ENCODE data around the gene TMEM247.

Gene TMEM247

DNA sequence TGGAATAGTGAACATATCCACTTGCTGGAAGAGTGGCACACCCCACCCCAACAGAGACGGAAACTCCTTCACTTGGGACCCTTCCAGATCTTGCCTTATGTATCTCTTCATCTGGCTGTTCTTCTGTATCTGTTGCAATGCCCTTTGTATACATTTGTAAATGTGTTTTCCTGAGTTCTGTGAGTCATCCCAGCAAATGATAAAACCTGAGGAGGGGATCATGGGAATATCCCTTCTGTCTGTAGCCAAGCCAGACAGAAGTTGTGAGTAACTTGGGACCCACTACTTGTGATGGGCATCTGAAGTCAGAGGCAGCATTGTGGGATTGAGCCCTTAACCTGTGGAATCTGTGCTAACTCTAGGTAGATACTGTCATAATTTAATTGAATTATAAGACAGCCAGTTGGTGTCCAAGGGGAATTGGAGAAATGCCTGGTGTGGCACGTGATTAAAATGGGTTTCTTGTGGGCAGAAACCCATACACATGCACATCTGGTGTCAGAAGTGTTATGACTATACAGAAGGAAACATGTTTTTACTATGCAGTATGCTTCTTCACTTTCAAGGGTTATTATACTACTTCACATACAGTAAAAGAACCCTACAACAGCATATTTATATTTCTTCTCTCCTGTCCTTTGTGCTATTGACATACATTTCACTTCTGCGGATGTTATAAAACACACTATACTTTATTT lies 32.3 kb upstream of the TMEM247 start:
- Histone ChIP-seq H3K9me3 (ENCODE audit: control insufficient read depth, insufficient read depth, low read length) (no peaks in the 10 kb centered on the region), H3K36me3 (ENCODE audit: insufficient read depth, low read length) (no peaks in the 10 kb centered on the region), H3K9ac (ENCODE audit: low read depth, low read length) (no peak overlapping the region), H3K4me1 (ENCODE audit: insufficient read depth, low read length) (no peaks in the 10 kb centered on the region)

DNA sequence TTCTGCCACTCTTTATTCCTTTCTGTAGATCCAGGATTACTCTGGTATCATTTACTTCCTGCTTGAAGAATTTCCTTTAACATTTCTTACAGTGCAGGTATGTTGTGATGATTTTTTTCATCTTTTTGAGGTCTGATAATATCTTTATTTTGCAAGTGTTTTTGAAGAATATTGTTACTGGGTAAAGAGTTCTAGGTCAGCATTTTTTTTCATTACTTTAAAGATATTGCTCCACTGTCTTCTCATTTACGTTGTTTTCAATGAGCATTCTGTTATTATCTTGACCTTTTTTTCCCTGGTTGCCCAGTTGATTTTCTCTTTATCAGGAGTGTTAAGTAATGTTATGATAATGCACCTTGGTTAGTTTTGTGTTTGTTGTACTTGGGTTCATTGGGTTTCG lies 31.7 kb upstream of the TMEM247 start:
- Histone ChIP-seq H3K9ac (ENCODE audit: low read depth, low read length) (no peak overlapping the region), H3K9me3 (ENCODE audit: control insufficient read depth, insufficient read depth, low read length) (no peaks in the 10 kb centered on the region), H3K36me3 (ENCODE audit: insufficient read depth, low read length) (no peaks in the 10 kb centered on the region), H3K4me1 (ENCODE audit: insufficient read depth, low read length) (no peaks in the 10 kb centered on the region)

- no peaks in the 10 kb centered on the region for H3K4me1 ChIP-seq (ENCODE audit: insufficient read depth, low read length)
- no peak overlapping the region for H3K9ac ChIP-seq (ENCODE audit: low read depth, low read length)
- H3K36me3 ChIP-seq (ENCODE audit: insufficient read depth, low read length): no peaks in the 10 kb centered on the region
- no peaks in the 10 kb centered on the region for H3K9me3 ChIP-seq (ENCODE audit: control insufficient read depth, insufficient read depth, low read length)
Observed at GRCh38 chr2:46448111-46448510, 31.3 kb upstream of the TMEM247 start.

DNA sequence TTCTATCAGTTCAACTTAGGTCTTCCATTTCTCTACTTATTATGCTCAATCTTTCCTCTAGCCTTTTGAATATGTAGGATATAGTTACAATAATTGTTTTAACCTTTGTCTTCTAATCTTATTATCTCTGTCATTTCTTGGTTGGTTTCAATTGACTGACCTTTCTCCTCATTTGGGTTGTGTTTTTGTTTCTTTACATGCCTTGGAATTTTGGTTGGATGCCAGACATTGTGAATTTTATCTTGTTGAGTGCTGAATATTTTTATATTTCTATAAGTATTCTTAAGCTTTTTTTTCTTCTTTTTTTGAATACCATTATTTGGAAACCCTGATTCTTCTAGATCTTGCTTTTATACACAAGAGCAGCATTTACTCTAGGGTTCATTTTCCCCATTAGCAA lies 30.7 kb upstream of the TMEM247 start:
- Histone ChIP-seq H3K9me3 (ENCODE audit: control insufficient read depth, insufficient read depth, low read length) (no peaks in the 10 kb centered on the region), H3K9ac (ENCODE audit: low read depth, low read length) (no peak overlapping the region), H3K4me1 (ENCODE audit: insufficient read depth, low read length) (no peaks in the 10 kb centered on the region), H3K36me3 (ENCODE audit: insufficient read depth, low read length) (no peaks in the 10 kb centered on the region)

DNA sequence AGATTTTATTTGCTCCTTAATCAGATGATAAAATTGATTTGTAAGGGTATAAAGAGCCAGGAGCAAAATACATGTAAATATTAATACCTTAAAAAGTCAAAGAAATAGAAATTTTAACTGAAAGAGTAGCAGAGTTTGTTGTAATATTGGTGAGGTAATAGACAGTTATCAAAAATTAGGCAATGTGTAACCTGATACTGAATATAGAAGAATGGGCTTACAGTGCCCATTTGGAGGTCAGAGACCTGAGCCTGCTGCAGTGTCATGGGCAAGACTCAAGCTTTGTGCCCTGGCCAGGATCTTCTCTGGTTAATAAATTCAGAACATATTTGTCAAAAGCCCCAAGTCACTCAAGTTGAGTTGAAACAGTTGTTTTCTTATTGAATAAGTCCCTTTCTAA lies 29.7 kb upstream of the TMEM247 start:
- H3K36me3 ChIP-seq (ENCODE audit: insufficient read depth, low read length): no peaks in the 10 kb centered on the region
- H3K9ac ChIP-seq (ENCODE audit: low read depth, low read length): no peak overlapping the region
- no peaks in the 10 kb centered on the region for H3K4me1 ChIP-seq (ENCODE audit: insufficient read depth, low read length)
- H3K9me3 ChIP-seq (ENCODE audit: control insufficient read depth, insufficient read depth, low read length): no peaks in the 10 kb centered on the region

GRCh38 chr2:46451131-46451711 lies 28.1 kb upstream of the TMEM247 start:
- Histone ChIP-seq H3K36me3 (ENCODE audit: insufficient read depth, low read length) (no peaks in the 10 kb centered on the region), H3K4me1 (ENCODE audit: insufficient read depth, low read length) (no peaks in the 10 kb centered on the region), H3K9ac (ENCODE audit: low read depth, low read length) (no peak overlapping the region), H3K9me3 (ENCODE audit: control insufficient read depth, insufficient read depth, low read length) (no peaks in the 10 kb centered on the region)

DNA sequence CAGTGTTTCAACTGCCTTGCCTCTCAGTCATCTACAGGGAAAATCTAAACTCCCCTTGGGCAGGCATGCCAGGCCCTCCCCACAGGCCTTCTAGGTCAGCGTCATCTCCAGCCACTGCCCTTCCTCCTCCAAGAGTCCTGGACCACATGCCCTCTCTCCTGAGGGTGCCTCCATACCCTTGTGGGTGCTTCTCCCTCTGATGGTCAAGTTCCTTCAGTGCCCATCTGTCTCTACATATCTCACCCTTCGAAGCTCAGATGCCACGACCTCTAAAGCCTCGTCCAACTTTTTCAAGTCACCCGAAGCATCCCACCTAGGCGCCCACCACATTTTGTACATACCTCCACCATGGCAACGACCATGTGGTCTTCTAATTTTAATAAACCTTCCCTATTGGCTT lies 22.6 kb upstream of the TMEM247 start:
- no peak overlapping the region for H3K9ac ChIP-seq (ENCODE audit: low read depth, low read length)
- H3K4me1 ChIP-seq (ENCODE audit: insufficient read depth, low read length): peaks cover 5% of the 10 kb centered on the region; the same call in 1 of the 2 replicates
- H3K9me3 ChIP-seq (ENCODE audit: control insufficient read depth, insufficient read depth, low read length): no peaks in the 10 kb centered on the region
- H3K36me3 ChIP-seq (ENCODE audit: insufficient read depth, low read length): no peaks in the 10 kb centered on the region

DNA sequence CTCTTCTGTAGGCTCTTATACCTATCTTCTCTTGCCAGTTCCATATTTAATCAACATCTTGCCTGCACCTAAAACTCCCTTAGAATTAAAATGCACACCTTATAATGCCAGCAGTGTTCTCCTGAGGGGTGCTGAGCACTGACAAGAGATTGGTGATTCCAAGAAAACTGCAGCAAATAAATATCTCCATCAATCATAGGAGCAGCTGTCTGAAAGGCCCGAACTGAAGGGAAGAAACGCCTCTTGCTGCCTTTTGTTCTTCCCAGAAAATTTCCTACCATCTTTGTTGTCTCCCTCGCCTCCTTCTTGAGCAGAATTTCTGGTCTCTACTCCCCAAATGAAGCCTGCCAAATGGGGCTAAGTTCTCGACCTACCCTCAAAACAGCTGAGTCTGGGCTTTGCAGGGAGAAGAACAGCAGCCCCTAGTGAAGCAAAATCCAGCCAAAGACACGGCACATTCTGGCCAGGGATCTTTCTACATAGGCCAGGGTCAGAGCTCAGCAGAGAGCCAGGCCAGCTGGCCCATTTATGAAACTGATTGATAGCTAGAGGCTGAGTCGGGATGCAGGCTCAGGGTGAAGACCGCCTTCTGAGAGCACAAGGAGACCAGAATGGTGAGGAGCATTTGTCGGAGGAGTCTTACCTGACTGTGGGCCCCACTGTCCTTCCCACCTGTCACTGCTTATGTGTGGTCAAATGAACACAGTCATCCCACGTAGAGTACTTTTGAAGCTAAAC lies 20.4 kb upstream of the TMEM247 start:
- no peaks in the 10 kb centered on the region for H3K9me3 ChIP-seq (ENCODE audit: control insufficient read depth, insufficient read depth, low read length)
- H3K9ac ChIP-seq (ENCODE audit: low read depth, low read length): no peak overlapping the region
- no peaks in the 10 kb centered on the region for H3K36me3 ChIP-seq (ENCODE audit: insufficient read depth, low read length)
- H3K4me1 ChIP-seq (ENCODE audit: insufficient read depth, low read length): peaks cover 5% of the 10 kb centered on the region; the same call in 1 of the 2 replicates

GRCh38 chr2:46459694-46460093 lies 19.7 kb upstream of the TMEM247 start:
- Histone ChIP-seq H3K36me3 (ENCODE audit: insufficient read depth, low read length) (no peaks in the 10 kb centered on the region), H3K9me3 (ENCODE audit: control insufficient read depth, insufficient read depth, low read length) (no peaks in the 10 kb centered on the region), H3K9ac (ENCODE audit: low read depth, low read length) (no peak overlapping the region), H3K4me1 (ENCODE audit: insufficient read depth, low read length) (peaks cover 5% of the 10 kb centered on the region; the same call in 1 of the 2 replicates)

DNA sequence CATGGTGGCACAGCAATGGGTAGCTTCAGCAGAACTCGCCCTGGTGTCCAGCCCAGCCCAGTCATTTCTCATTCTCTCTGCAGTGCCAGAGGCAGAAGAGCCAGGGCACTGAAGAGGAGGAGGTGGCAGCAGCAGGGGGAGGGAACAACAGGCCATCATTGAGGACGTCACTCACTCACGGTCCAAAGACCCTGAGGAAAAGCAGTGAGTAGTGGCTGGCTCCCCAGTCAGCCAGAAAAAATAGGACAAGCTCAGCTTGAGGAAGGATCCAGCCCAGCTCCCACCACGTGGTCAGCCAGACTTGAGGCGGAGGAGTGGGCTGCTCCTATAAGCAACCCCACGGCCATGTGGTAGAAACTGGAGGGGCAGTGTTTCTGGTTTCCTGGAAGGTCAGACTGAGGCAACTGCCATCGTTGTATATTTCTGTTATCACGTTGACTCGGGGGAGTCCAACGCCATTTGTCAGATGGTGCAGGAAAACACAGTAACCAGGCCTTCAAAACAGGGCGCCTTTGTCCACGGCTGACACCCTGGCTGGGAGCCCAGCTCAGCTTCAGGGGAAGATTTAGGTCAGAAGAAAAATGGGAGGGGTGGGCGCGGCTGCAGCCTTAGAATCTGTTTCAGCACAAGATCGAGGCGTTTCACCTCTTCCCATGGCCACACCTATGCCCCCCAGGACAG lies 19.0 kb upstream of the TMEM247 start:
- Histone ChIP-seq H3K36me3 (ENCODE audit: insufficient read depth, low read length) (no peaks in the 10 kb centered on the region), H3K9me3 (ENCODE audit: control insufficient read depth, insufficient read depth, low read length) (no peaks in the 10 kb centered on the region), H3K4me1 (ENCODE audit: insufficient read depth, low read length) (peaks cover 5% of the 10 kb centered on the region; the same call in 1 of the 2 replicates), H3K9ac (ENCODE audit: low read depth, low read length) (no peak overlapping the region)

GRCh38 chr2:46461011-46461674 lies 18.2 kb upstream of the TMEM247 start:
- Histone ChIP-seq H3K9ac (ENCODE audit: low read depth, low read length) (no peak overlapping the region), H3K9me3 (ENCODE audit: control insufficient read depth, insufficient read depth, low read length) (no peaks in the 10 kb centered on the region), H3K4me1 (ENCODE audit: insufficient read depth, low read length) (peaks cover 5% of the 10 kb centered on the region; the same call in 1 of the 2 replicates), H3K36me3 (ENCODE audit: insufficient read depth, low read length) (no peaks in the 10 kb centered on the region)

- Histone ChIP-seq H3K9me3 (ENCODE audit: control insufficient read depth, insufficient read depth, low read length) (no peaks in the 10 kb centered on the region), H3K36me3 (ENCODE audit: insufficient read depth, low read length) (no peaks in the 10 kb centered on the region), H3K4me1 (ENCODE audit: insufficient read depth, low read length) (peaks cover 5% of the 10 kb centered on the region; the same call in 1 of the 2 replicates), H3K9ac (ENCODE audit: low read depth, low read length) (no peak overlapping the region)
Observed at GRCh38 chr2:46461709-46462171, 17.6 kb upstream of the TMEM247 start.

DNA sequence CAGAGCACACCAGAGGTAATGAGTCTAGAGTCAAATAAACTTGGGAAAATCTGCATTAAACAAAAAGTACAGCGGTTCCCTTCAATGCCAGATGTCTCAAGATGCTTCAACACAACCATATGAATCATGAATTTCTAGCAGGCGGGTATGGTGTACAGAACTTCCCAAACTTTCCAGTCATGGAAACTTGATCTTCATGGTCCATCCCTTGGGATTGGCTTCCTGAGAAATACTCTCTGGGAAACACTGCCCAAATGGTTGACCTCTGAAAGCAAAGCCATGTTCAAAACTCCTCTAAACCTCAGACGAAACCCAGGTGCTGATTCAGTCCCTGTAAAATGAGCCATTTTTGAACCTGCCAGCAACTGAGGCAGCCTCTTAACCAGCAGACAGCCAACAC lies 16.4 kb upstream of the TMEM247 start:
- no peaks in the 10 kb centered on the region for H3K36me3 ChIP-seq (ENCODE audit: insufficient read depth, low read length)
- H3K9me3 ChIP-seq (ENCODE audit: control insufficient read depth, insufficient read depth, low read length): no peaks in the 10 kb centered on the region
- H3K9ac ChIP-seq (ENCODE audit: low read depth, low read length): no peak overlapping the region
- H3K4me1 ChIP-seq (ENCODE audit: insufficient read depth, low read length): peaks cover 5% of the 10 kb centered on the region; the same call in 1 of the 2 replicates

- Histone ChIP-seq H3K9me3 (ENCODE audit: control insufficient read depth, insufficient read depth, low read length) (no peaks in the 10 kb centered on the region), H3K9ac (ENCODE audit: low read depth, low read length) (no peak overlapping the region), H3K36me3 (ENCODE audit: insufficient read depth, low read length) (no peaks in the 10 kb centered on the region)
Observed at GRCh38 chr2:46469116-46469515, 10.2 kb upstream of the TMEM247 start.

More at GRCh38 chr2:46469116-46469515, 10.2 kb upstream of the TMEM247 start:
- H3K4me1 ChIP-seq (ENCODE audit: insufficient read depth, low read length): no peaks in the 10 kb centered on the region

Data from ES-I3 (cell line).